Neural cell (in vitro differentiated cells): Measurements from ENCODE around the gene CYGB.

ENCODE experiments used
- CTCF ChIP-seq: fragments of 450-650 bp; IDR thresholded peaks from 2 replicates; pipeline ENCODE4 v1.5.1; 2014; ENCODE audit warnings: antibody characterized with exemption, mild to moderate bottlenecking, moderate library complexity; ENCODE audit not compliant: poor library complexity, severe bottlenecking
- EP300 ChIP-seq: fragments of 450-650 bp; conservative IDR thresholded peaks from 2 replicates; pipeline ENCODE4 v1.6.1; 2014; ENCODE audit warnings: antibody characterized with exemption, mild to moderate bottlenecking, moderate library complexity; ENCODE audit not compliant: poor library complexity, severe bottlenecking
- EZH2 ChIP-seq: fragments of 200-600, 300-800 bp; shearing (Covaris generic), sonication (generic); IDR thresholded peaks from 2 replicates; pipeline ENCODE4 v1.6.1; 2014; ENCODE audit warnings: antibody characterized with exemption, low read length, borderline replicate concordance, mild to moderate bottlenecking; ENCODE audit not compliant: insufficient read depth, poor library complexity, severe bottlenecking
- POLR2AphosphoS5 ChIP-seq: IDR thresholded peaks from 2 replicates; pipeline ENCODE4 v1.6.1; 2012
- RAD21 ChIP-seq: fragments of 450-650 bp; conservative IDR thresholded peaks from 2 replicates; pipeline ENCODE4 v1.6.1; 2014; ENCODE audit warnings: antibody characterized with exemption, mild to moderate bottlenecking, moderate library complexity
- SMC3 ChIP-seq: fragments of 450-650 bp; conservative IDR thresholded peaks from 2 replicates; pipeline ENCODE4 v1.6.1; 2014; ENCODE audit warnings: antibody characterized with exemption, mild to moderate bottlenecking, moderate library complexity; ENCODE audit not compliant: poor library complexity

GRCh38 chr17:76546556-76547182, 9.2 kb upstream of the CYGB start:
- no peak for TF ChIP-seq CTCF
- no peak for TF ChIP-seq EP300
- no peak for TF ChIP-seq RAD21
- no peak for TF ChIP-seq EZH2
- no peak for TF ChIP-seq SMC3
- TF ChIP-seq POLR2AphosphoS5: no peak
